Renal cortex interstitium (tissue), 15 donors: ENCODE results near the gene AKR1A1. TPM values are rescaled to one million over a fixed set of nuclear protein-coding genes. Genes with fewer than 3 reads are reported as not detected.

Experiments
- DNase-seq, 11 donors: peaks; one replicate each; pipeline ENCODE4 v3.0.0-alpha.2; 2013; ENCODE audit warnings: low read depth in 9 of 11, low spot score in 4 of 11; ENCODE audit errors: extremely low read depth in 1 of 11
- long read RNA-seq, 16 experiments: transcript quantifications; one replicate each; lab custom pipeline, GENCODE V29; 2026
- polyA plus RNA-seq, 3 donors: library from polyadenylated mRNA; unstranded; fragments of 120-200 nt; gene quantifications; one replicate each; pipeline ENCODE4 v1.2.1, GENCODE V29; 2013; ENCODE audit not compliant: insufficient read length in 3 of 3

The AKR1A1 gene
- polyA plus RNA-seq = 100 to 1,000 TPM; 289 to 345 (median 313) TPM
- long read RNA-seq, donor 1, transcript AKR1A1-201 (9 exons, 1,166 nt) = major isoform, 38 of 162 reads
- long read RNA-seq, donor 1, transcript AKR1A1-202 (10 exons, 1,818 nt) = minor isoform, 16 of 162 reads
- long read RNA-seq, donor 1, transcript AKR1A1-206 (3 exons, 630 nt) = minor isoform, 14 of 162 reads
- long read RNA-seq, donor 1, transcript AKR1A1-214 (10 exons, 1,360 nt) = minor isoform, 12 of 162 reads
- long read RNA-seq, donor 1, partial matches to known transcripts = 72 of 162 reads
- long read RNA-seq, donor 1, other reads (novel, unspliced or antisense) = 0 of 162 reads
- long read RNA-seq, donor 2, transcript AKR1A1-206 (3 exons, 630 nt) = minor isoform, 8 of 114 reads
- long read RNA-seq, donor 2, transcript AKR1A1-214 (10 exons, 1,360 nt) = minor isoform, 6 of 114 reads
- long read RNA-seq, donor 2, transcript AKR1A1-201 (9 exons, 1,166 nt) = major isoform, 45 of 114 reads
- long read RNA-seq, donor 2, transcript AKR1A1-202 (10 exons, 1,818 nt) = minor isoform, 6 of 114 reads
- long read RNA-seq, donor 2, partial matches to known transcripts = 47 of 114 reads
- long read RNA-seq, donor 2, other reads (novel, unspliced or antisense) = 0 of 114 reads
- long read RNA-seq, donor 3, transcript AKR1A1-214 (10 exons, 1,360 nt) = minor isoform, 18 of 255 reads
- long read RNA-seq, donor 3, transcript AKR1A1-206 (3 exons, 630 nt) = minor isoform, 12 of 255 reads
- long read RNA-seq, donor 3, transcript AKR1A1-202 (10 exons, 1,818 nt) = minor isoform, 20 of 255 reads
- long read RNA-seq, donor 3, transcript AKR1A1-201 (9 exons, 1,166 nt) = major isoform, 70 of 255 reads
- long read RNA-seq, donor 3, partial matches to known transcripts = 126 of 255 reads
- long read RNA-seq, donor 3, other reads (novel, unspliced or antisense) = 0 of 255 reads
- long read RNA-seq, donor 4, transcript AKR1A1-206 (3 exons, 630 nt) = minor isoform, 7 of 208 reads
- long read RNA-seq, donor 4, transcript AKR1A1-205 (4 exons, 948 nt) = minor isoform, 9 of 208 reads
- long read RNA-seq, donor 4, transcript AKR1A1-202 (10 exons, 1,818 nt) = minor isoform, 14 of 208 reads
- long read RNA-seq, donor 4, transcript AKR1A1-201 (9 exons, 1,166 nt) = major isoform, 58 of 208 reads
- long read RNA-seq, donor 4, partial matches to known transcripts = 108 of 208 reads
- long read RNA-seq, donor 4, other reads (novel, unspliced or antisense) = 0 of 208 reads
- long read RNA-seq, donor 5 = 0 reads
- long read RNA-seq, donor 6, transcript AKR1A1-201 (9 exons, 1,166 nt) = major isoform, 54 of 164 reads
- long read RNA-seq, donor 6, transcript AKR1A1-206 (3 exons, 630 nt) = minor isoform, 12 of 164 reads
- long read RNA-seq, donor 6, transcript AKR1A1-202 (10 exons, 1,818 nt) = minor isoform, 14 of 164 reads
- long read RNA-seq, donor 6, partial matches to known transcripts = 73 of 164 reads
- long read RNA-seq, donor 6, other reads (novel, unspliced or antisense) = 0 of 164 reads
- long read RNA-seq, donor 7, transcript AKR1A1-206 (3 exons, 630 nt) = minor isoform, 20 of 241 reads
- long read RNA-seq, donor 7, transcript AKR1A1-205 (4 exons, 948 nt) = minor isoform, 6 of 241 reads
- long read RNA-seq, donor 7, transcript AKR1A1-202 (10 exons, 1,818 nt) = minor isoform, 19 of 241 reads
- long read RNA-seq, donor 7, transcript AKR1A1-201 (9 exons, 1,166 nt) = major isoform, 75 of 241 reads
- long read RNA-seq, donor 7, partial matches to known transcripts = 112 of 241 reads
- long read RNA-seq, donor 7, other reads (novel, unspliced or antisense) = 0 of 241 reads
- long read RNA-seq, donor 8, transcript AKR1A1-206 (3 exons, 630 nt) = minor isoform, 41 of 461 reads
- long read RNA-seq, donor 8, transcript AKR1A1-201 (9 exons, 1,166 nt) = major isoform, 129 of 461 reads
- long read RNA-seq, donor 8, transcript AKR1A1-214 (10 exons, 1,360 nt) = minor isoform, 12 of 461 reads
- long read RNA-seq, donor 8, transcript AKR1A1-202 (10 exons, 1,818 nt) = minor isoform, 16 of 461 reads
- long read RNA-seq, donor 8, partial matches to known transcripts = 236 of 461 reads
- long read RNA-seq, donor 8, other reads (novel, unspliced or antisense) = 0 of 461 reads
- long read RNA-seq, donor 9, transcript AKR1A1-201 (9 exons, 1,166 nt) = major isoform, 49 of 176 reads
- long read RNA-seq, donor 9, transcript AKR1A1-205 (4 exons, 948 nt) = minor isoform, 6 of 176 reads
- long read RNA-seq, donor 9, transcript AKR1A1-214 (10 exons, 1,360 nt) = minor isoform, 13 of 176 reads
- long read RNA-seq, donor 9, transcript AKR1A1-202 (10 exons, 1,818 nt) = minor isoform, 10 of 176 reads
- long read RNA-seq, donor 9, partial matches to known transcripts = 89 of 176 reads
- long read RNA-seq, donor 9, other reads (novel, unspliced or antisense) = 0 of 176 reads
- long read RNA-seq, donor 10, transcript AKR1A1-206 (3 exons, 630 nt) = minor isoform, 15 of 180 reads
- long read RNA-seq, donor 10, transcript AKR1A1-201 (9 exons, 1,166 nt) = major isoform, 47 of 180 reads
- long read RNA-seq, donor 10, transcript AKR1A1-202 (10 exons, 1,818 nt) = minor isoform, 10 of 180 reads
- long read RNA-seq, donor 10, transcript AKR1A1-214 (10 exons, 1,360 nt) = minor isoform, 12 of 180 reads
- long read RNA-seq, donor 10, partial matches to known transcripts = 88 of 180 reads
- long read RNA-seq, donor 10, other reads (novel, unspliced or antisense) = 0 of 180 reads
- long read RNA-seq, donor 11, transcript AKR1A1-202 (10 exons, 1,818 nt) = minor isoform, 7 of 148 reads
- long read RNA-seq, donor 11, transcript AKR1A1-214 (10 exons, 1,360 nt) = minor isoform, 9 of 148 reads
- long read RNA-seq, donor 11, transcript AKR1A1-206 (3 exons, 630 nt) = minor isoform, 9 of 148 reads
- long read RNA-seq, donor 11, transcript AKR1A1-201 (9 exons, 1,166 nt) = major isoform, 41 of 148 reads
- long read RNA-seq, donor 11, partial matches to known transcripts = 77 of 148 reads
- long read RNA-seq, donor 11, other reads (novel, unspliced or antisense) = 0 of 148 reads
- long read RNA-seq, donor 12, transcript AKR1A1-205 (4 exons, 948 nt) = minor isoform, 5 of 53 reads
- long read RNA-seq, donor 12, transcript AKR1A1-206 (3 exons, 630 nt) = minor isoform, 9 of 53 reads
- long read RNA-seq, donor 12, transcript AKR1A1-201 (9 exons, 1,166 nt) = major isoform, 17 of 53 reads
- long read RNA-seq, donor 12, partial matches to known transcripts = 17 of 53 reads
- long read RNA-seq, donor 12, other reads (novel, unspliced or antisense) = 0 of 53 reads
- long read RNA-seq, donor 13, transcript AKR1A1-202 (10 exons, 1,818 nt) = minor isoform, 16 of 313 reads
- long read RNA-seq, donor 13, transcript AKR1A1-206 (3 exons, 630 nt) = minor isoform, 17 of 313 reads
- long read RNA-seq, donor 13, transcript AKR1A1-201 (9 exons, 1,166 nt) = major isoform, 106 of 313 reads
- long read RNA-seq, donor 13, transcript AKR1A1-214 (10 exons, 1,360 nt) = minor isoform, 14 of 313 reads
- long read RNA-seq, donor 13, partial matches to known transcripts = 143 of 313 reads
- long read RNA-seq, donor 13, other reads (novel, unspliced or antisense) = 0 of 313 reads
- long read RNA-seq, donor 14, transcript AKR1A1-202 (10 exons, 1,818 nt) = minor isoform, 9 of 140 reads
- long read RNA-seq, donor 14, transcript AKR1A1-214 (10 exons, 1,360 nt) = minor isoform, 5 of 140 reads
- long read RNA-seq, donor 14, transcript AKR1A1-206 (3 exons, 630 nt) = minor isoform, 8 of 140 reads
- long read RNA-seq, donor 14, transcript AKR1A1-201 (9 exons, 1,166 nt) = major isoform, 52 of 140 reads
- long read RNA-seq, donor 14, partial matches to known transcripts = 58 of 140 reads
- long read RNA-seq, donor 14, other reads (novel, unspliced or antisense) = 0 of 140 reads
- long read RNA-seq, donor 15, transcript AKR1A1-202 (10 exons, 1,818 nt) = minor isoform, 6 of 86 reads
- long read RNA-seq, donor 15, transcript AKR1A1-206 (3 exons, 630 nt) = minor isoform, 7 of 86 reads
- long read RNA-seq, donor 15, transcript AKR1A1-214 (10 exons, 1,360 nt) = minor isoform, 7 of 86 reads
- long read RNA-seq, donor 15, transcript AKR1A1-201 (9 exons, 1,166 nt) = major isoform, 26 of 86 reads
- long read RNA-seq, donor 15, partial matches to known transcripts = 34 of 86 reads
- long read RNA-seq, donor 15, other reads (novel, unspliced or antisense) = 0 of 86 reads
- long read RNA-seq, donor 16, transcript AKR1A1-206 (3 exons, 630 nt) = minor isoform, 20 of 512 reads
- long read RNA-seq, donor 16, transcript AKR1A1-214 (10 exons, 1,360 nt) = minor isoform, 14 of 512 reads
- long read RNA-seq, donor 16, transcript AKR1A1-202 (10 exons, 1,818 nt) = minor isoform, 32 of 512 reads
- long read RNA-seq, donor 16, transcript AKR1A1-201 (9 exons, 1,166 nt) = major isoform, 135 of 512 reads
- long read RNA-seq, donor 16, partial matches to known transcripts = 287 of 512 reads
- long read RNA-seq, donor 16, other reads (novel, unspliced or antisense) = 0 of 512 reads

DNA sequence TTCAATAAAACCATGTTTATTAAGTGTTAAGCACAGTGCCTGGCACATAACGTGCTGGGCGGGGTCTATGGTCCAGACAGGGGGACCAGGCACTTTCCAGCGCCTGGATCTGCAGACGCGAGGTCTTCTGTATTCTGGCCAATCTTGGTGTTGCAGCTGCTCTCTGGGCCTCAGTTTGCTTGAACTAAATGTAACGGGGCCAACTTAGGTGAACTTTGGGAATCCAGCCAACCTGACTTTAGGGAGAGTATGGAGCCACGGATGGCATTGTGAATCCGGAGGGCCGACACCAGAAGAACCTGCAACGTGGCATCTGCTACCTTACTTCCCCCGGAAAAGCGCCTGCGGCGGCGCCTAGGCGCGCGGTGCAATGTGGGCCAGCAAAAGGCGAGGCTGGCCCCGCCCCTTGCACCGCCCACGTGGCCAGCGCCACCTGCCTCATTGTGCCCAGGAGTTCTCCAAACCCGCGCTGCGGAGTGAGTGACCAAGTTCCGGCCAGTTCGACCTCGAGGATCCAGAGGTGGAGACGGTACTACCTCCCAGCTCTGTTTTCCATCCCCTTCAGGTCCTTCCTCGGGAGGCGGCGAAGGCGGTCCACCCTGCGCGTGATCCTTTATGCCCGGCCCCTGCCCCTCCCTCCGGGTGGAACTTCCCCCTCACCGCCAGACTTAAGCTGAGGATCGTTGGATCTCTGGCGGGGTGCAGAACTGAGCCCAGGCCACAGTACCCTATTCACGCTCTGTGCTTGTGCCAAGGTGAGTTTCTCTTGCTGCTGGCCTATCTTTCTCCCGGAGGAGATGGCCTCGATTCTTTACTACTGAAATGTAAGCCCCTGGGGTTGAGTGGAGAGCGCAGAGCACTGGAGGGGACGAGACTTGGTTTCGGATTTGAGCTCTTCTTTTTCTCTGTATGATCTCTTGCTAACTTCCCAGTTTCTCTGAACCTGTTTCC lies at the start of gene AKR1A1:
TSS of gene AKR1A1 (plus strand) at position 426 of the 951 bp plus-strand sequence. CDS start 10,969 bp downstream, outside the sequence.
- peak; percentile 76 to 91 (median 86) for DNase-seq

GRCh38 chr1:45501505-45501859 lies 49.1 kb upstream of the AKR1A1 start:
- DNase-seq = no peak

DNA sequence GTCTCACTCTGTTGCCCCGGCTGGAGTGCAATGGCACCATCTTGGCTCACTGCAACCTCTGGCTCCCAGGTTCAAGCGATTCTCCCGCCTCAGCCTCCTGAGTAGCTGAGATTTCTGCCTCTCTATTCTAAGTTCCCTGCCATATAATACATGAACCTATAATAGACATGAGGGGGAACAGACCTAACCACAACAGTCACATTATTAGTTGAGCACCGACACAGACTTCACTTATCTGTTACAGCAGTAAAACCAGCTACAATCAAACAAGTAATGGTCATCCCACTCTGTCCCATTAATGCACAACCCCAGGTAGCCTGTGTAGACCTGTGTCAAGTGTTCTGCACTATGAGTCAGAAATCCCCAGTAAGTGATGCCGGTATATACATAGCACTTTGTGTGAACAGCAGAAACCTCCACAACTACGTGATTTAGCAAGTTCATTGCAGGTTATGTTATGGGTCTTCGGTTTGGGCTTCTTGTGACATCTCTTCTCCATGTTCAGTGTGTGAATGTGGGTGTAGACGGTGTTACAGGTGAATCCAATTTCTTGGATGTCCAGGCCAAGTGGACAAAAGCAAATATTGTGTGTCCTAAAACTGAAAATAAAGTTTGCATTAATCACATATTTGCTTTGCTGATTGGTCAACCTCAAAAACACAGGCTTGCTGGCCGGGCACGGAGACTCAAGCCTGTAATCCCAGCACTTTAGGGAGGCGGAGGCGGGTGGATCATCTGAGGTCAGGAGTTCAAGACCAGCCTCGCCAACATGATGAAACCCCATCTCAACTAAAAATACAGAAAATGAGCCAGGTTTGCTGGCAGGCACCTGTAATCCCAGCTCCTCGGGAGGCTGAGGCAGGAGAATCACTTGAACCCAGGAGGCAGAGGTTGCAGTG lies 46.9 kb upstream of the AKR1A1 start:
- DNase-seq = no peak

- DNase-seq = no peak
Observed at GRCh38 chr1:45507195-45507594, 43.4 kb upstream of the AKR1A1 start.

- DNase-seq = no peak
Observed at GRCh38 chr1:45507893-45508292, 42.7 kb upstream of the AKR1A1 start.

GRCh38 chr1:45508295-45509151 lies 42.1 kb upstream of the AKR1A1 start:
- no peak for DNase-seq

DNA sequence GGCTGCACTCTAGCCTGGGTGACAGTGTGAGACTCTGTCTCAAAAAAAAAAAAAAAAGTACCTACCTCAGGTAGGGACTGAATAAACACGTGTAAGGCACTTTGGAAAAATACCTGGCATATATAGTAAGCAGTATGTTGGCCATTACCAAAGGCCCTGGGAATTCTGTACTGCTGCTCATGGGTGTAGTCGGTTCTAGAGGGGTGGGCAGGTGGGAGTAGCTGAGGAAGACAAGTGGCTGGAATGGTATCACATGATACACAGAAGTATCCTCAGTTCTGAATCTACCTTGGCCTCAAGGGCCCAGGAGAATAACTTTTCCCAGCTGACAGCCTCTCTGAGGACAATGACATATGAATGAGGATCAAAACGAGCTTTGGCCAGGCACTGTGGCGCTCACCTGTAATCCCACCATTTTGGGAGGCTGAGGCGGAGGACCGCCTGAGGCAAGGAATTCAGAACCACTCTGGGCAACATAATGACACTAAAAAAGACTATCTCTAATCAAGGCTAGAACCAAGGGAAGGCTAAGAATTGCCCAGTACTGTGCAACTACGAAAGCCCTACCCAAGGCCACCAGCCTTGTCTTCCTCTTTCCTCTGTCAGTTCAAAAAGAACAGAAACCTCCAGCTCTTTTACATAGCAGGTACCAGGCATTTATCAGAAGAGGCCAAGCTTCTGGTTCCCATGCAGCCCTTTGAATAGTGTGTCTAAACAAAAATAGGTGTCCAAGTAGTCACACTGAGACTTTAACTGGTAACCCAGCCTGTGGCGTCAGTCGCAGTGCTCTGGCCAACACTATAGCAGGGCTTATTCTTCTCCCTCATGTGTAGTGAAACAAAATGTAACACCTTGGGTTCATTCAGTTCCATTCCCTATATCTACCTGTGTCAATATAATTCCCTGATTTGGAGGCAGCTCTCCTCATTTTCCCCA lies 40.3 kb upstream of the AKR1A1 start:
- no peak for DNase-seq

DNA sequence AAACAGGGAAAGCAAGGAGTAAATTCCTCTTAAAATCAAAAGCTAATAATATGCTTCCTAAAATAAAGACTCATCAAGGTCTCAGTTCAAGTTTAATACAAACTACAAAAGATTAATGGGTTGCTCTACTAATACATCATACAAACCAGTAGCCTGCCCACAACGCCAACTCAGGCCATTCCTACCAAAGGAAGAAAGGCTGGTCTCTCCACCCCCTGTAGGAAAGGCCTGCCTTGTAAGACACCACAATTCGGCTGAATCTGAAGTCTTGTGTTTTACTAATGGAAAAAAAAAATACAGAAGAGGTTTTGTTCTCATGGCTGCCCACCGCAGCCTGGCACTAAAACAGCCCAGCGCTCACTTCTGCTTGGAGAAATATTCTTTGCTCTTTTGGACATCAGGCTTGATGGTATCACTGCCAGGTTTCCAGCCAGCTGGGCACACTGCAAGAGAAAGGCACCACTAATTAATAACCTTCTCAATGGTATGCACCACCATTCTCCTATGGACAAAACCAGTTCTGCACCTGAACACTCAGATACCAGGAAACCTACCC lies 39.6 kb upstream of the AKR1A1 start:
- no peak for DNase-seq

DNA sequence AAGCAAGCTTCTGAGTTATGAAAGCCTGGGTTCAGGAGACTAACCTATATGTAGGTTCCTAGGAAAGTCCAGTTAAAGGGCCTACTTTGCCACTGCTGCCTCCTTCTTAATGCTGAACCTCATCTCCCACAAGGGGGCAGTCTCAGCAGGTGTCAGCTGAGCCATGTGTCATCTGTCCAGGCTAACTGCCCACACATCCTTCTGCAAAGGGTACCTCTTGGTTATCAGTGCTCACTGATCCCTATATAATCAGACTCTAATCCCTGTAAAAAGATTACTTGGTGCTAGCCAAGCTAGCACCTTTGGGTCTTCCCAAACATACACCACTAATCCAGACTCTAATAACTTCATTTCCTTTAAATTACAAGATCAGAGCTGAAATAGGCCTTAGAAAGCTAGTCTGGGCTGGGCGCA lies 38.0 kb upstream of the AKR1A1 start:
- peak in 5 of 11 donors; percentile 33 to 51 (median 40) for DNase-seq
